BLaER1 treated with 17β-estradiol and CSF1 and Interleukin-3, amounts not matched to agents 10 nM and 100 nM (cell line): Measurements from ENCODE around the gene CPLANE2.

Source experiments
- H3K27ac ChIP-seq, 11 experiments: shearing (Covaris generic); formaldehyde crosslinking; 2 replicates each; pipeline ENCODE4 v1.8.1; 2022
- H3K27me3 ChIP-seq, 11 experiments: shearing (Covaris generic); formaldehyde crosslinking; 2 replicates each; pipeline ENCODE4 v1.8.1; 2022
- H3K36me3 ChIP-seq, 11 experiments: shearing (Covaris generic); formaldehyde crosslinking; 2 replicates each; pipeline ENCODE4 v1.8.1; 2022
- H3K4me1 ChIP-seq, 10 experiments: shearing (Covaris generic); formaldehyde crosslinking; 2 replicates each; pipeline ENCODE4 v1.8.1; 2022
- H3K4me2 ChIP-seq, 11 experiments: shearing (Covaris generic); formaldehyde crosslinking; 2 replicates each; pipeline ENCODE4 v1.8.1; 2022
- H3K4me3 ChIP-seq, 10 experiments: shearing (Covaris generic); formaldehyde crosslinking; 2 replicates each; pipeline ENCODE4 v1.8.1; 2022
- H3K9ac ChIP-seq, 11 experiments: shearing (Covaris generic); formaldehyde crosslinking; 2 replicates each; pipeline ENCODE4 v1.8.1; 2022
- H3K9me3 ChIP-seq, 11 experiments: shearing (Covaris generic); formaldehyde crosslinking; replicated peaks in 1 of 11; 2 replicates each; pipeline ENCODE4 v1.8.1; 2022
- H4K20me1 ChIP-seq, 11 experiments: shearing (Covaris generic); formaldehyde crosslinking; 2 replicates each; pipeline ENCODE4 v1.8.1; 2022
- Cebpa-rat ChIP-seq, 11 experiments: shearing (Covaris generic); IDR thresholded peaks; 2 replicates each; pipeline ENCODE4 v1.8.1; 2022

CPLANE2 gene

DNA sequence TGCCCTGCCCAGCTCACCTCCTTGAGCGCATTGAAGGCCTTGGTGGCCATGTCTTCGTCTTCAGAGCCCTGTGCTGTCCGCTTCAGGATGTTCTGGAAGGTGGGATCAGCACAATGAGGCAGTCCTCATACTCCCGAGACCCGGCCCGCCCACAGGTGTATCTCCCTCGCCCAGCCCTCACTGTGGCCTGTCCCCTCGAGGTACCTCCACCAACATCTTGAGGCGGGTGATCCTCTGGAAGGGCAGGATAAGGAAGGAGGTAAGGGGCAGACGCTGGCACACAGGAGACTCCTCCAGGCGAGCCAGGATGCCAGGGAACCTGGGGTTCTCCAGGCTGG, 31.7 kb downstream of the CPLANE2 start:
- H3K4me3 ChIP-seq = peak overlapping the region in 7 of 10 experiments; percentile 59 to 73 (median 64); a peak in 13 of 20 replicates
- no peaks in the 10 kb centered on the region for H3K9me3 ChIP-seq
- peak overlapping the region in 10 of 11 experiments; percentile 84 to 98 (median 96); a peak in 19 of 22 replicates for H3K27ac ChIP-seq
- no peaks in the 10 kb centered on the region for H3K27me3 ChIP-seq
- peaks cover 0 to 50% (median 28%) of the 10 kb centered on the region in 11 experiments; a peak in 16 of 22 replicates for H3K36me3 ChIP-seq
- peak overlapping the region; percentile 80 to 92 (median 88); a peak in 20 of 22 replicates for H3K9ac ChIP-seq
- no peak for TF ChIP-seq Cebpa-rat (IDR thresholded peaks at IDR 0.05)
- H3K4me2 ChIP-seq = peak overlapping the region; percentile 89 to 99 (median 98)
- peaks cover 31 to 48% (median 36%) of the 10 kb centered on the region in 10 experiments for H3K4me1 ChIP-seq
- H4K20me1 ChIP-seq = 0 out of 22 replicates have a peak, but pooled peaks cover 0 to 4% (median 0%) of the 10 kb centered on the region in 11 experiments

DNA sequence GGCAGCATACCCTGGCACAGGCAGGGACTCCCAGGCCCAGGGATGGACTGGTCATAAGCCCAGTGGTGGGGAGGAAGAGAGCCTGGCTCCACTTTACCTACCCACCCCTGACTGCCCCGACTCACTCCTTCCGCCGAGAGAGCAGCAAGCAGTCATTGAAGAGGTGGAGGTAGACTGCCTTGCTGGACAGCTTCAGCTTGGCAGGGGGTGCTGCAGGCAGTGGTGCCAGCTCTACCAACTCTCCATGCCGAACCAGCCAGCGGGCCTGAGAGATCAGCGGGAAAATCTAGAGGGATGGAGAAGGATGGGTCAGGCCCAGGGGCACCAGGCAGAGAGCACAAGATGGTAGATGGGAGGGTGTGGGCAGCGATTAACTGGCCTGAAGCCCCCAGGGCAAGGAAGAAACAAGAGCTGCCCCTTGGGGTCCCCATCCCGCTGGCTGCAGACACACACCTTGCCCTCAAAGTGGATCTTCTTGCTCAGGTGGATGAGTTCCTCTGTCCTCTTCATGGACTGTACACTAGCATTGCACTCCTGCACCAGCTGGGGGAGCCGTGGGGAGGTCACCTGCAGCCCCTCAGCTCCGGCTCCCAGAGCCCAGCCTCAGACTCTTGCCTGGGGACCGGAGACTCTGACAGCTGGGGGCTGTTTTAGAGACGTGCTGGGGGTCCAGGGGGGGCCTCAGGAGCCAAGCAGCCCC, 32.2 kb downstream of the CPLANE2 start:
- Histone ChIP-seq H3K4me1 (peaks cover 31 to 50% (median 37%) of the 10 kb centered on the region in 10 experiments), H3K4me3 (peak overlapping the region in 4 of 10 experiments; percentile 59 to 73 (median 64); a peak in 3 of 20 replicates), H3K27me3 (no peaks in the 10 kb centered on the region), H3K36me3 (peaks cover 0 to 55% (median 32%) of the 10 kb centered on the region in 11 experiments; a peak in 16 of 22 replicates), H3K9ac (peak overlapping the region in 9 of 11 experiments; percentile 80 to 92 (median 89); a peak in 15 of 22 replicates), H3K4me2 (peak overlapping the region; percentile 89 to 99 (median 98)), H3K9me3 (no peaks in the 10 kb centered on the region), H4K20me1 (peaks cover 0 to 7% (median 0%) of the 10 kb centered on the region in 11 experiments; a peak in 1 of 22 replicates), H3K27ac (peak overlapping the region in 9 of 11 experiments; percentile 85 to 98 (median 96); a peak in 18 of 22 replicates)
- TF ChIP-seq Cebpa-rat (IDR thresholded peaks at IDR 0.05) = no peak

DNA sequence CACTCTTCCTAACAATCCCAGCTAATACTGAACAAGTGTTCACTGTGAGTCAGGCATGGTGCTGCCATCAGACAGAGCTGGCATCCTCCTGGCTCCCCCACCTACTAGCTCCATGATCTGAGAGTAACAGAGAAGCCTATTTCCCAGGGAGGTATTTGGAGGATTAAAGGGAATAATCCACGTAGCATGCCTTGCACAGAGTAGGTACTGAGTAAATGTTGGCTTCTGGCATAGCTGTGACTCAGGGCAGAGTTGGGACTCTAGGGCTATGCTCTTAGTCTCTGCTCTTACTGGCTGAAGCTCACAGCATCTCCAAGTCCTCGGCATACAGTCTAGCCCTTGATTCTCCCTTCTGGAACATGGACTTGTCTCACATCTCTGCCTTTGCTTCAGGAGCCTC, 32.8 kb downstream of the CPLANE2 start:
- Histone ChIP-seq H3K4me2 (peak overlapping the region in 1 of 11 experiments; percentile 99; a peak in 1 of 22 replicates), H3K36me3 (peaks cover 0 to 61% (median 32%) of the 10 kb centered on the region in 11 experiments; a peak in 16 of 22 replicates), H3K4me1 (peaks cover 35 to 53% (median 42%) of the 10 kb centered on the region in 10 experiments), H3K27me3 (no peaks in the 10 kb centered on the region), H3K4me3 (no peak overlapping the region), H3K9me3 (no peaks in the 10 kb centered on the region), H4K20me1 (peaks cover 0 to 12% (median 0%) of the 10 kb centered on the region in 11 experiments; a peak in 3 of 22 replicates), H3K9ac (peak overlapping the region in 4 of 11 experiments; percentile 87 to 91 (median 89); a peak in 1 of 22 replicates), H3K27ac (peak overlapping the region in 5 of 11 experiments; percentile 95 to 98 (median 96); a peak in 9 of 22 replicates)
- TF ChIP-seq Cebpa-rat (IDR thresholded peaks at IDR 0.05) = no peak

DNA sequence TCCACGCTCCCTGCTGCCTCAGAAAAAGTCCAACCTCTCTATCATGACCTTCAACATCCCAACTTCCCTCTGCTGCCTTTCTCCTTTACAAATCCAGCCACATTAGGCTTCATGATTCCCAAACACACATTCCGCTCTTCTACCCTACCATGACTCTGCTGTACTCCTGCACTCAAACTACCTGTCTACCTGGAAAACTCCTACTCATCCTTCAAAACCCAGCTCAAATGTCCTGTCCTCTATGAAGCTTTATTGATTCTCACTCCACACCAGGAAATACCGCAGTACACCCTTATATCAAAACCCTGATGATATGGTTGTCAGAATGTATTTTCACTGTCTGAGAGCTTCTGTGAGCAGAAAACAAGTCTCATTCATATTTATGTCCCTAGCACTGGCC, 33.4 kb downstream of the CPLANE2 start:
- peaks cover 0 to 68% (median 34%) of the 10 kb centered on the region in 11 experiments; a peak in 16 of 22 replicates for H3K36me3 ChIP-seq
- TF ChIP-seq Cebpa-rat (IDR thresholded peaks at IDR 0.05) = no peak

DNA sequence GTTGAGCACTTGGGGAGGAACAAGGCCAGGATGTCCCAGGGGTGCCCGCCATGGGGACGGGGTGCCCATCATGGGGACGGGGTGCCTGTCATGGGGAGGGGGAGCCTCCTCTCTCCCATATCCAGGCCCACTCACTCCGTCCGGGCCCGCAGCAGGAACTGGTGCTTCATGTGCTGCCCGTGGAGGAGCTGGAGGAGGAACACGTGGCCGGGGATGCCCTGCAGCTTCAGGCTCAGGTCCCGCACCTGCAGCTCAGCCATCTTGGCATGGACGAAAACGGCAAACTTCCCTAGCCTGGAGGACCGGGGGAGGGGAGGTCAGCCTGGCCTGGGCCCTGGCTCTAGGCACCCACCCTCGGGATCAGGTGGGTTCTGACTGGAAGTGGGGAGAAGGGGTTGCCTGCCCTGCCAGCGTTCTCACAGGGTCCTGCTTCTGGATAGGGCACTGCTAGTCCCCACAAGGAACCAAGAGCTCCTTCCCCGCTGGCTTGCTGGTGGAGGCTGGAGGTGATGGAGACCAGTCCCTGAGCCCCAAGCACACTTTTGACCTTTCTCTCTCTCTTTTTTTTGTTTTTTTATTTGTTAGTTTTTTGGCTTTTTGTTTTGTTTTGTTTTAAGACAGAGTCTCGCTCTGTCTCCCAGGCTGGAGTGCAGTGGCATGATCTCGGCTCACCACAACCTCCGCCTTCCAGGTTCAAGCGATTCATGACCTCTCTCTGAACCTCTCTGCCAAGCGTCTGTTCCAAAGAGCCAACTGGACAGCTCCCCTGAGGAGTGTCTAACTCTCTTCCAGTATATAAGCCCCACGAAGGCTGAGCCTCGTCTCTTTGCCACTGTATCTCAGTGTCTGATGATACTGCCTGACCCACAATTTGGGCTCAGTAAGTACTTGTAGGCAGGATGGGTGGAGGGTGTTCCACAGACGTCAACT, 34.4 kb downstream of the CPLANE2 start:
- Histone ChIP-seq H3K9me3 (no peaks in the 10 kb centered on the region), H3K36me3 (peaks cover 0 to 78% (median 34%) of the 10 kb centered on the region in 11 experiments; a peak in 16 of 22 replicates), H3K4me2 (no peak overlapping the region), H3K4me3 (no peak overlapping the region), H3K4me1 (peaks cover 23 to 44% (median 35%) of the 10 kb centered on the region in 10 experiments), H4K20me1 (peaks cover 0 to 22% (median 4%) of the 10 kb centered on the region in 11 experiments; a peak in 4 of 22 replicates), H3K27ac (no peak overlapping the region), H3K9ac (0 out of 22 replicates have a peak overlapping the region, but pooled peaks of 1 of the 11 experiments have one; percentile 3), H3K27me3 (no peaks in the 10 kb centered on the region)
- no peak for TF ChIP-seq Cebpa-rat (IDR thresholded peaks at IDR 0.05)

More for the DNA sequence above, 33.4 kb downstream of the CPLANE2 start:
- Histone ChIP-seq H4K20me1 (peaks cover 0 to 19% (median under 1%) of the 10 kb centered on the region in 11 experiments; a peak in 4 of 22 replicates), H3K4me2 (peak overlapping the region in 1 of 11 experiments; percentile 2; a peak in 1 of 22 replicates), H3K27ac (no peak overlapping the region), H3K4me1 (peaks cover 34 to 52% (median 44%) of the 10 kb centered on the region in 10 experiments), H3K27me3 (no peaks in the 10 kb centered on the region), H3K4me3 (no peak overlapping the region), H3K9ac (peak overlapping the region in 2 of 11 experiments; percentile 3 to 15; a peak in 1 of 22 replicates), H3K9me3 (no peaks in the 10 kb centered on the region)

DNA sequence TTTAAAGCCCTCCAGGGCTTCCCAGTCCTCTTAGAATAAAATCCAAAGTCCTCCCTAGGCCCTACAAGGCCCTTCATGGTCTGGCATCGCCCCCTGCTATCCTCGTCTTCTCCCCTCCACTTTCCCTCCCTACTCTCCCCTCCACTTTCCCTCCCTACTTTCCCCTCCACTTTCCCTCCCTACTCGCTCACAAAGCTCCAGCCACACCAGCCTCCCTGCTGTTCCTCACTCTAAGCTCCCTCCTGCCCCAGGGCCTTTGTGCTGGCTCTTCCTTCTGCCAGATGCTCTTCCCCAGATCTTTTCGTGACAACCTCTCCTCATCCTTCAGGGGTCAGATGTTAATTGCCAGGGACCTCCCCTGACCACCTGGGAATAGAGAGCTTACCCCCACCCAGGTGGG, 37.3 kb downstream of the CPLANE2 start:
- Histone ChIP-seq H3K27ac (0 out of 22 replicates have a peak overlapping the region, but pooled peaks of 1 of the 11 experiments have one; percentile 16), H4K20me1 (peaks cover 0 to 26% (median 4%) of the 10 kb centered on the region in 11 experiments; a peak in 4 of 22 replicates), H3K4me2 (peak overlapping the region in 9 of 11 experiments; percentile 10 to 41 (median 28); a peak in 10 of 22 replicates), H3K27me3 (no peaks in the 10 kb centered on the region), H3K4me1 (peaks cover 6 to 24% (median 14%) of the 10 kb centered on the region in 10 experiments), H3K9ac (peak overlapping the region in 2 of 11 experiments; percentile 23 to 30; a peak in 2 of 22 replicates), H3K9me3 (no peaks in the 10 kb centered on the region), H3K4me3 (no peak overlapping the region), H3K36me3 (peaks cover 0 to 82% (median 33%) of the 10 kb centered on the region in 11 experiments; a peak in 16 of 22 replicates)
- no peak for TF ChIP-seq Cebpa-rat (IDR thresholded peaks at IDR 0.05)

DNA sequence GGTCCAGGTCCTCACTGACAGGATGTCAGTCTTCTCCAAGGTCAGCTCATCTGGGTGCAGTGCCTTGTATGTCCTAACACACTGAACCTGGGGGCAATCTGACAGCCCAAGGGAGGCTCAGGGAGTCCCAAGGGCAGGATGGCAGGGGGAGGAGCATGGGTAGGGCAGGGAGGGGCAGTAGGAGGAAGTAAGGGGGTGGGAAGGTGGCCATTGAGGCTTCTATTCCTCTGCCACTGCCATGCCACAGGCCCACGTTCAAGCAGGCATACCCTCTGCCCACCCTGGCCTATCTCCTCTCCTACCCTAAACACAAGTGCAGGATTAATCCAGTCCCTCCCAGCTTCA, 37.9 kb downstream of the CPLANE2 start:
- peak overlapping the region in 10 of 11 experiments; percentile 3 to 41 (median 24); a peak in 11 of 22 replicates for H3K4me2 ChIP-seq
- no peak overlapping the region for H3K4me3 ChIP-seq

More for the DNA sequence above, 37.9 kb downstream of the CPLANE2 start:
- TF ChIP-seq Cebpa-rat (IDR thresholded peaks at IDR 0.05) = no peak
- peak overlapping the region in 1 of 11 experiments; percentile 23; a peak in 2 of 22 replicates for H3K9ac ChIP-seq
- H3K27me3 ChIP-seq = no peaks in the 10 kb centered on the region
- peaks cover 6 to 20% (median 14%) of the 10 kb centered on the region in 10 experiments for H3K4me1 ChIP-seq
- peaks cover 0 to 26% (median 4%) of the 10 kb centered on the region in 11 experiments; a peak in 4 of 22 replicates for H4K20me1 ChIP-seq
- peaks cover 0 to 76% (median 27%) of the 10 kb centered on the region in 11 experiments; a peak in 15 of 22 replicates for H3K36me3 ChIP-seq
- peak overlapping the region in 1 of 11 experiments; percentile 16; a peak in 1 of 22 replicates for H3K27ac ChIP-seq
- no peaks in the 10 kb centered on the region for H3K9me3 ChIP-seq
